ENCODE results near the gene BMPR1B.

The BMPR1B gene

DNA sequence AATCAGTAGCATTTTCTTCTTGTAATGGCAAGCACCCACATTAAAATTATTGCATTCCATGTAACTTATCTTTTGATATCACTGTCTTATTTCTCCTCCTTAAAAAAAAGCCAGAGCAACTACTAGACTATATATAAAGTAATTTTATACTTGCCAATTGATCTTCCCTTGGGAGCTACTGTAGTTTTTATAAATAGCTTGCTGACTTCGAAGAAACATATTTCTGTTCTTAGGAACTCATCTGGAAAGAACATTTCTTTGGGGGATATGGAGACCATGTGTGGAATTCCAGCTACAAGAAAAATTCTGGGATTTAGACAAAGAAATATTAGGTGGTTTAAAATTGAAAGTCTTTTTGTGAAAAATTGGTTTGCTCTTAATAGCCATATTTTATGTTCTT is 94.9 kb downstream of the BMPR1B start:
- in situ Hi-C loops (cut with HindIII; ENCODE audit: low pct_ligation_motif_present, low sequenced_read_pairs), result no loop called here
- TF ChIP-seq, protein P1, sequence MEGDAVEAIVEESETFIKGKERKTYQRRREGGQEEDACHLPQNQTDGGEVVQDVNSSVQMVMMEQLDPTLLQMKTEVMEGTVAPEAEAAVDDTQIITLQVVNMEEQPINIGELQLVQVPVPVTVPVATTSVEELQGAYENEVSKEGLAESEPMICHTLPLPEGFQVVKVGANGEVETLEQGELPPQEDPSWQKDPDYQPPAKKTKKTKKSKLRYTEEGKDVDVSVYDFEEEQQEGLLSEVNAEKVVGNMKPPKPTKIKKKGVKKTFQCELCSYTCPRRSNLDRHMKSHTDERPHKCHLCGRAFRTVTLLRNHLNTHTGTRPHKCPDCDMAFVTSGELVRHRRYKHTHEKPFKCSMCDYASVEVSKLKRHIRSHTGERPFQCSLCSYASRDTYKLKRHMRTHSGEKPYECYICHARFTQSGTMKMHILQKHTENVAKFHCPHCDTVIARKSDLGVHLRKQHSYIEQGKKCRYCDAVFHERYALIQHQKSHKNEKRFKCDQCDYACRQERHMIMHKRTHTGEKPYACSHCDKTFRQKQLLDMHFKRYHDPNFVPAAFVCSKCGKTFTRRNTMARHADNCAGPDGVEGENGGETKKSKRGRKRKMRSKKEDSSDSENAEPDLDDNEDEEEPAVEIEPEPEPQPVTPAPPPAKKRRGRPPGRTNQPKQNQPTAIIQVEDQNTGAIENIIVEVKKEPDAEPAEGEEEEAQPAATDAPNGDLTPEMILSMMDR (IDR thresholded peaks at IDR 0.05; ENCODE audit: low read depth, low read length, missing control alignments), result no peak
- H3K4me3 ChIP-seq (ENCODE audit: low read depth, low read length), result no peak overlapping the region
- no peaks in the 10 kb centered on the region for H3K27me3 ChIP-seq (replicated peaks)
- H3K27ac ChIP-seq, result no peak overlapping the region
- no peaks in the 10 kb centered on the region for H3K36me3 ChIP-seq (replicated peaks)
- DNase-seq, result no peak

DNA sequence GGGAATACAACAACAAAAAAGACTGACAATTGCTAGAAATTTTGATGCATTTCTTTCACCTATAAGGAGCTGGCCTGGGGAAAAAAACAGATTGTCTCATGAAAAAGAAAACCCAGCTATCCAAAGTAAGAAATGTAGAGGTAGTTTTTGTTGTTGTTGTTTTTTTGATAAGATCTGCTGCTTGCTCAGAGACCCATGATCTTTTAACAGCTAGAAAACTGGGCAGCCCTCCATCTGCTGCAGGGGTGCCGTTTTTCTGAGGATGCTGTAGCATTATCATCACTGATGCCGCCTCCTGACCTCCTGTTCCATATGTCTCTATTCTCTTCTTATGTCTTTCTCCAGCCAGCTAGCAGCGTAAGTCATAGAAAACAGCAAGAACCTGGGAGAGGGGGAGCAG is 98.3 kb downstream of the BMPR1B start:
- Histone ChIP-seq H3K36me3 (replicated peaks) (no peaks in the 10 kb centered on the region), H3K4me3 (ENCODE audit: low read depth, low read length) (no peak overlapping the region), H3K27me3 (replicated peaks) (no peaks in the 10 kb centered on the region), H3K27ac (no peak overlapping the region)
- TF ChIP-seq, protein P1 (IDR thresholded peaks at IDR 0.05; ENCODE audit: low read depth, low read length, missing control alignments), result no peak
- in situ Hi-C loops (cut with HindIII; ENCODE audit: low pct_ligation_motif_present, low sequenced_read_pairs), result no loop called here
- no peak for DNase-seq

DNA sequence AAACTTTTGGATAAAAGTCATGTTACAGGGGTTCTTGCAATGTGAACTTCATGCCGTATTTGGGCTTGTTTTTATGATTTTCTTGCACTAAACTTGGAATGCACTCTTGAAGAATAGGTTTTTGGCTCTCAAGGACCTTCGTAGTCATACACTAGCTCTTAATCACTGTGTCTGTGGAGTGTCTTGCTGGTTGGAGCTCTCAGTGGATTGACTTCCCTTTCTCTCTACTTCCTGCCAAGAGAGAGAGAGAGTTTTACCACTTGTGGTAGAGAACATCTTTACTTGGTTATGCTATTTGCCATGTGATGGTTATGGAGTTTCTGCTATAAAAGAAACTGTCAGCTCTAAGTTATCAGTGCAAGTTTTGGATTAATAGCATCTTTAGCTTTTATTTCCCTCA is 112.4 kb downstream of the BMPR1B start:
- TF ChIP-seq, protein P1 (IDR thresholded peaks at IDR 0.05; ENCODE audit: low read depth, low read length, missing control alignments), result no peak
- in situ Hi-C loops (cut with HindIII; ENCODE audit: low pct_ligation_motif_present, low sequenced_read_pairs), result no loop called here
- Histone ChIP-seq H3K36me3 (replicated peaks) (no peaks in the 10 kb centered on the region), H3K27ac (no peak overlapping the region), H3K4me3 (ENCODE audit: low read depth, low read length) (no peak overlapping the region), H3K27me3 (replicated peaks) (no peaks in the 10 kb centered on the region)
- DNase-seq, result no peak

DNA sequence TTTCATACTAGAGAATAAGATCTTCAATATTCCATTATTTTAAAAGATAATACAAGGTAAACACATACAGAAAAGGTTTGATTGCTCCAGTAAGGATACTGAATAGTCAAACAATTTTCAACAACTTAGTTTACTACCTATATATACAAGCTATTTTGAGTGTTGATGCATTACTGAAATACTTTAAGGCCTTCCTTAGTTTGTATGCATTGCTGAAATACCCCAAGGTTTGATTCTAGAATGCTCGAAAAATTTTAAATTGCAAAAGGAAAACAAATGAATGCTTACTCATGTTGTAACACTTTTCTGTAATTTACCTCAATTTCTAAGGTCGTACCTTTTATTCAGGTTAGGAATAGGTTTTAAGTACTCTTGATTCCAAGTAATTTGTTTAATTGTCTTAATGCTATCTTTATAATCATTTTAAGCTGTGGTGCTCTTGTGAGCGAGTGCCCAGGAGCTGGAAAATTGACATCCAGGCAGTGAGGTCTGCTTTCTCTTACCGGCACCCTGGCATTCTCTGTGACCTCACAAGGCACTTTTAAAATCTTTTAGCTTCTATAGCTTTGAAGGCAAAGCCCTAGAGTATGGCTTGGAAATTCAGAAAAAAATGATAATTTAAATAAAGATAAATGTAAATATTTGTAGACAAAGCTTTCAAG is 114.0 kb downstream of the BMPR1B start:
- TF ChIP-seq, protein P1 (IDR thresholded peaks at IDR 0.05; ENCODE audit: low read depth, low read length, missing control alignments), result no peak
- Histone ChIP-seq H3K36me3 (replicated peaks) (no peaks in the 10 kb centered on the region), H3K27ac (no peak overlapping the region), H3K27me3 (replicated peaks) (no peaks in the 10 kb centered on the region), H3K4me3 (ENCODE audit: low read depth, low read length) (no peak overlapping the region)
- DNase-seq, result no peak
- in situ Hi-C loops (cut with HindIII; ENCODE audit: low pct_ligation_motif_present, low sequenced_read_pairs), result no loop called here

DNA sequence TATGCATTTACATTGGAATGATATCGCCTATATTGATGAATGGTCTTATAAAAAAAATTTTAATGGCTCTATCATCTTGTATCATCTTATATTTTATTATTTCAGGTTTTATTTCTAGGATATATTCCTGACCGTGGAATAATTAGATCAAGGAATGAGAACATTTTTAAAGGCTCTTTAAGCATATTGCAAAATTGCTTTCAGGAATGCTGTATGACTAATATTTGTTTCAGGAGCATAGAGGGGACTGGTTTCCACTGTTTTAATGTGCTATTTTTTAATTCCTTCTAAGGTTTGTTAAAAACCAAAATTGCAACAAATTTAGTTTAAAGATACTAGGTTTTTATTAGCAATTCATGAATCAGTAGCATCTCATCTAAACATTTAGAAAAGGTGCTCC is 120.2 kb downstream of the BMPR1B start:
- no peaks in the 10 kb centered on the region for H3K36me3 ChIP-seq (replicated peaks)
- in situ Hi-C loops (cut with HindIII; ENCODE audit: low pct_ligation_motif_present, low sequenced_read_pairs), result no loop called here
- TF ChIP-seq, protein P1 (IDR thresholded peaks at IDR 0.05; ENCODE audit: low read depth, low read length, missing control alignments), result no peak
- H3K27ac ChIP-seq, result peak overlapping the region; percentile 32
- H3K4me3 ChIP-seq (ENCODE audit: low read depth, low read length), result no peak overlapping the region
- no peaks in the 10 kb centered on the region for H3K27me3 ChIP-seq (replicated peaks)
- no peak for DNase-seq

DNA sequence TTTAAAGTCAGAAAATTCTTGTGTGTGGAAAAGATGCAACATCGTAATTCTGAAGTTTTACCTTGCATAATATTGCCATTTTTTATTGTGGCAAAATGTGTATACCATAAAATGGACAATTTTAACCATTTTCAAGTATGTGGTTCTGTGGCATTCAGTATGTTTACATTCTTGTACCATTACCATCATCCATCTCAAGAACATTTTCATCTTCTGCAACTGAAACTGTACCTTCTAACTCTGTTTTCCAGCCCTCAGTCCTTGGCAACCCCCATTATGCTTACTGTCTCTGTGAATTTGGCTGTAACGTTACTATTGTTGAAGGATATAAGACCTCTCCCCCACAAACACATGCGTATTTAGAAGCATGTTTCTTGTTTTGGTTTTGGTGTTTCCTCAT is 123.2 kb downstream of the BMPR1B start:
- in situ Hi-C loops (cut with HindIII; ENCODE audit: low pct_ligation_motif_present, low sequenced_read_pairs), result no loop called here
- DNase-seq, result no peak
- H3K27me3 ChIP-seq (replicated peaks), result no peaks in the 10 kb centered on the region
- TF ChIP-seq, protein P1 (IDR thresholded peaks at IDR 0.05; ENCODE audit: low read depth, low read length, missing control alignments), result no peak
- H3K36me3 ChIP-seq (replicated peaks), result no peaks in the 10 kb centered on the region
- H3K27ac ChIP-seq, result no peak overlapping the region
- H3K4me3 ChIP-seq (ENCODE audit: low read depth, low read length), result no peak overlapping the region

Measured in brain microvascular endothelial cell (primary cell).